GM10847 (cell line): Measurements from ENCODE around the gene RASSF3.

Source experiments
- POLR2A ChIP-seq: IDR thresholded peaks from 2 replicates; pipeline ENCODE4 v1.6.1; 2011; ENCODE audit not compliant: insufficient read length; ENCODE audit errors: extremely low read depth

The RASSF3 gene

DNA sequence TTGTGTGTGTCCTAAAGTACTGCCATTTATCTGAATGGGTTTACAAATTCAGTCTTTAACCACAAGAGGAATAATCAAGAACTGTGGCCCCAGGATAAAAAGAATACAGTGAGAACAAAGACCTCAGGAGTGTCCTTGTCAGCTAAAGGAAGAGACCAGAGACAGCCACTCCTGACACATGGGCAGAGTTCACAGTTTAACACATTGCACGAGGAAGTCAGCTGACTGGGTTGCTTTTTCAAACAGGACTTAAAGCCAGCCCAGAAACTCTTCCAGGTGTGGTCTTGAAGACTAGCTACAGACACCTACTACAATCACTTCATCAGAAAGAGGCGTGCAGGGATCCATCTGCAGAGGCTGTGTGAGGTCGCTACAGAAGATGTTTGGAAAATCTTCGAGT, 106.1 kb downstream of the RASSF3 start:
- no peak for TF ChIP-seq POLR2A

DNA sequence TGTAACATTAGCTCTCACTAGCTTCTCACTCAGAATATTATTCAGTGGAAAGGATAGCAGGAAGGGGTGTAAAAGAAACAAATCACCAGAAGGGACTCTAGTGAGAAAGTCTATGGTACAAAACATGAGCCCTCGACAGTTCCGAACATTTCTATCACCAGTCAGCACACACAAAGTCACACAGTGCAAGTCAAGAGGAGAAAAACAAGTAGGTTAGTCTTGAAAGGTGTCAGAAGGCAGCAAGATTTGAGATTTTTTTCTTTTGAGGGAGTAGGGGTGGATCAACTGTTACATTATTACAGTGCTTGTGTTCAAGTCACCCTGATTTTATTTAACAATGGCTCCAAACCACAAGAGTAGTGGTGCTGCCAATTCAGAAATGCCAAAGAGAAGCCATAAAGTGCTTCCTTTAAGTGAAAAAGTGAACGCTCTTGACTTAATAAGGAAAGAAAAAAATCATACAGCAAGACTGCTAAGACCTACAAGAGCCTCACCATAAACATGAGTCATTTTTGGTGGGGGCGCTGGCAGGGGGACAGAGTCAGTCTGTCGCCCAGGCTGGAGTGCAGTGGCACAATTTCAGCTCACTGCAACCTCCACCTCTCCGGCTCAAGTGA, 106.7 kb downstream of the RASSF3 start:
- TF ChIP-seq POLR2A, result no peak

DNA sequence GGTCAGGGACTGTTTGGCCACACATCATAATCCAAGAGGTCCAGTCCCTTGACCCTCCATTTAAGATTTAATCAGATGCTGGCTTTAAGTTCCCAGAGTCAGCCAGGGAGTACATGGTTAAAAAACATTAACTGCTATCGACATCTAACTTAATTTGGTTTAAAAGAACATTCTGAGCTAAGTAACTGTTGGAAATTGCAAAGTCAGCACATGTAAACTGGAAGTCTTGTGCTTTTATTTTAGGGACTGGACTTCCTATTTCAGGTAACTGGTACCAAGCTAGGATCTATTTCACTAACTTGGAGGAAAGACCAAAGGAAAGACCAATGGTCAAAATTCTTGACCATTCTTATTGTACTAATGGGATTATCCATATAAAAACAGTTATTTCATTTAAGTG, 108.4 kb downstream of the RASSF3 start:
- no peak for TF ChIP-seq POLR2A

DNA sequence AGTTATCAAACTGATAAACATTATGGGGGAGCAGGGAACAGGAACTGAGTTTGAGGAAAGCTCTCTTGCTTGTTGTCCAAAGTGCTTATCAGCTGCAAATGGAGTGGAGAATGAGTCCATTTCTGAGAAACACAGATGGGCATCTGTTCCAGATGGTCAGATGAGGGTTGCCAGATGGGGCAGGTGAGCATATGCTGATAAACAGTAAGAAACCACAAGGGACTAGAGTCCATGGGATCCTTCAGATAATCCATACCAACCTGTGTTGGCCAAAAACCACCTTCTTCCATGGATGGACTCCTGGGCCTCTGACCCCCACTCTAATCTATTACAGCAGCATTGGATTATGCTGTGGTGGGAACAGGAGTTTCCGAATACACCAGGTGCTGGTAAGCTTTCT, 110.6 kb downstream of the RASSF3 start:
- TF ChIP-seq POLR2A, result no peak

DNA sequence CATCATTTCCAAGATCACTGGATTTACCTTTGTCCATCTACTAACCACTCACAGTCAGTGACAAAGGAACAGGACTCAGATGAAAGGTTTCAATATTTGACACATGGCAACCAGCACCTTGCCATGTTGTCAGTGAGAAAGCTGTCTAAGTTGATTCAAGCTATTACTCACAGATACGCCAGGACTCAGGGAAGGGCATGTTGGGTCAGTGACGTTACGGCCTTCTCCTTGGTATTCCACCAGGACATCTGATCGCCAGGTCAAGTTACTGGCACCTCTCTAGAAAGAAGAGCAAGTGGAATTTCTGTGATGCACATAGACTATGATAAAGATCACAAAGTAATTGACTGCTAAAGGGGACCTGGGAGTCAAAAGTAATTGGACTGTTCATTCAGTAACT, 112.5 kb downstream of the RASSF3 start:
- no peak for TF ChIP-seq POLR2A

DNA sequence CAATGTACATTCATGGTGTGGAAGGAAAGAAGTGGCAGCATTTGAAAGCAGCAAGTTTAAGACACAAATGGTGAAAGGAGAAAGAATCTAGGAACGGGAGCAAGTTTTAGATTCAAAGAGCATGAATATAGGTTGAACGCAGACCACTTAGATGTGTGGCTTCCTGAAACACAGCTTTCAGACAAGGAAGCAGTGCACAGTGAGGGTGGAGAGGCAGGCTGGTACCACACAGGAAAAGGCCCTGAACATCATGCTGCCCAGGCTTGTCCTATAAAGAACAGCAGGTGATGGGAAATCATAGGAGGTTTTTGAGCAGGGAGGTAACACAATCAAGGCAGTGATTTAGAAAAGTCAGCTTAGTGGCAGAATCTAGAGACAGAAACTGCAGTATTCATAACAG, 113.3 kb downstream of the RASSF3 start:
- TF ChIP-seq POLR2A, result no peak

DNA sequence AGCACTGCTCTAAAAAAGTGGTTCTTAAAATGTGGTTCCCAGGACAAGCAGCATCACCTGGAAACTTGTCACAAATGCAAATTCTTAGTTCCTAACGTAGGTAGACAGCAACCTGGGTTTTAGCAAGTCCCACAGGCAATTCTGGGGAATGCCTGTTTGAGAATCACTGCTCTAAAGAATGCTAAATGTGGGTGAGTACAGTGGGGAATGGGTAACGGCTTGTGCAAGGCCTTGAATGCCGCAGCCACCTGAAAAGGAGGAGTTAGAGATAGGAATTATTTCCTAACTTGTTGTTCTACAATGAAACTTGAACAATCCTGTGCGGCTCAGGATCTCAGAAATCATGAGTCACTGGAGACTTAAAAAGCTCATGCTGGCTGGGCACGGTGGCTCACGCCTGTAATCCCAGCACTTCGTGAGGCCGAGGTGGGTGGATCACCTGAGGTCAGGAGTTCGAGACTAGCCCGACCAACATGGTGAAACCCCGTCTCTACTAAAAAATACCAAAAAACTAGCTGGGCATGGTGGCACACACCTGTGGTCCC, 114.0 kb downstream of the RASSF3 start:
- TF ChIP-seq POLR2A, result no peak

DNA sequence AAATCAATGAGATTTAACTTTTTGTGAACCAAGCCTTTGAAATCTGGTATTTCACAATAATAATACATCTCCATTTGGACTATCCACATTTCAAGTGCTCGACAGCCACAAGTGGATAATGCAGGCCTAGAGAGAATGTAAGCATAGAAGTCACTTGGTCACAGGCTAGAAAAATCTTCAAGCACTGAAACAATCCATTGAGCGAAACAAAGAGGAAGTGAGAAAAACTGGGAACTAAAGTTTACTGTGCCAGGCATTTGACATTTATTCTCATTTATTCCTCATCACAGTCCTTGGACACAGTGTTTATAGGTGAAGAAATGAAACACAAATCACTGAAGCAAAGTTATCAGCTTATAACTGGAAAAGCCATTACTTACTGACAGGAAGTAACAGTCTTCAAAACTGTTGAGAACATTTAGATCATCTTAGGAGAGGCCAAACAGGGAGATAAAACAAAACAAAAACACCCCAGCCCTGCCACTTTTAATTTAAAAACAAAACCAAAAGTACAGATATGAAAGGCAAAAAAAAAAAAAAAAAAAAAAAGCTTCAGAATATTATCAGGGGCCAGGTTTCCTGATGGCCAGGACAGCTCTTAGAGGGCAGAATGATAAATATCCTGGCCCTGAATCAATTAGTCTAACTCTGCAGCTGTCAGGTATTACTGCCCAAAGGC, 119.8 kb downstream of the RASSF3 start:
- TF ChIP-seq POLR2A, result no peak

DNA sequence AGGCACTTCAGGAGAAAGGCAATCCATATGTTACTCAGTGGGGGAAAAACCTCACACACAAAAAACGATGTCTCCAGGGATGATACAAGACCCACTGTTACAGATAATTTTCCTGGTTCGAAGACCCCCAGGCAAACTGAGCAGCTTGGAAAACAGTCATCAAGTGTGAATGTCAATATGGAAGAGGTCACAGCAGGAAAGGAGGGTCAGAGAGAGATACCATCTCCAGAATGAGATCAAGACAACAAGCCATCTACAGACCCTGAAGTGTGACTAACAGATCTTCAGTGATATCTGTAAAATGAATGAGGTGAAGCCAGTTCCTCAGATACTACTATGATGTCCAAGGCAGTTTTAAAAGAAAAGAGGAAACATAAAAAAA, 120.3 kb downstream of the RASSF3 start:
- TF ChIP-seq POLR2A, result no peak

DNA sequence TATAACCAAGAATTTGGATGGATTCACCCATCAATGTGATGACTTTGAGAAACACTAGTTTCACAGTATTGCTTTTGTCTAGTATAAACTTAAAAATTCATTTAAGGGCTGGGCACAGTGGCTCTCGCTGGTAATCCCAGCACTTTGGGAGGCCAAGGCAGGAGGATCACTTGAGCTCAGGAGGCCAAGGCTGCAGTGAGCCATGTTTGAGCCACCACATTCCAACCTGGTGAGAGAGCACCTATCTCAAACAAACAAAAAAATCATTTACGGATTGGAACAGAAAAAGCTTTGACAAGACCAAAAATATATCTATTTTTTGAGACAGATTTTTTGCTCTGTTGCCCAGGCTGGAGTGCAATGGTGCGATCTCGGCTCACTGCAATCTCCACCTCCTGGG, 121.4 kb downstream of the RASSF3 start:
- no peak for TF ChIP-seq POLR2A

DNA sequence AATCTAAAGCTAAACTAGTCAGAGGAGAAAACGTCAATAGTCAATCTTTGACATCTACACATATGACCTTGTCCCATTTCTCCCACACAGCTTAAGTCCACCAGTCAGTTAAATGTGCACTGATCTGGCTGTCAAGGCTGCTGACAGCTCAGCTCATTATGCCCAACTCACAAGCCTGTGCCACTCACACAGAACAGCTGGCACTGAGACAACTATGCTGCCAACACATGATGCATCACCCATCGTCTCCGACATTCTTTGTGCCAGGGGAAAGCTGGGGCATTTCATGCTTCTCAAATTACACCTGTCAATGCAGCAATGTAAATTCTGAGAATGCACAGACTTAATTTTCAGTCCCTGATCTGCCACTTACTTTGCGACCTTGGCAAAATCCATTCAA, 123.6 kb downstream of the RASSF3 start:
- TF ChIP-seq POLR2A, result no peak

DNA sequence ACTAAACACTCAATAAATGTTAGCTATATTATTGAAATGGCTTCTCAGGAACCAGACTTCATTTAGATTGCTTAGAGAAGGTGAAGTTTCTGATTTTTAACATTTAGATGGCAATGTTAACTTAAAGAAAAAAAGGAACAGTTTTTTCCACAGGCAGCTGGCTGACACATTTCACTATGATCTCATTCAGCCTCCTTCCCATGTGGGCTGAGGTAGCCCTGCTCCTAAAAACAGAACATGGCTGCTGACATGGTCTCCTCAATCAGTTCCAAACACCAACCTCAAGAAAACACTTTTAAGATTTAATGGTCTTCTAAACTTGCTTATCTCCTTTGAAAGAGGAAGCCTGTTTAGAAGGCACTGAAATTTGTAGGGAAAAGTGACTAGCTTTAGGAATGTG, 125.1 kb downstream of the RASSF3 start:
- TF ChIP-seq POLR2A, result no peak

DNA sequence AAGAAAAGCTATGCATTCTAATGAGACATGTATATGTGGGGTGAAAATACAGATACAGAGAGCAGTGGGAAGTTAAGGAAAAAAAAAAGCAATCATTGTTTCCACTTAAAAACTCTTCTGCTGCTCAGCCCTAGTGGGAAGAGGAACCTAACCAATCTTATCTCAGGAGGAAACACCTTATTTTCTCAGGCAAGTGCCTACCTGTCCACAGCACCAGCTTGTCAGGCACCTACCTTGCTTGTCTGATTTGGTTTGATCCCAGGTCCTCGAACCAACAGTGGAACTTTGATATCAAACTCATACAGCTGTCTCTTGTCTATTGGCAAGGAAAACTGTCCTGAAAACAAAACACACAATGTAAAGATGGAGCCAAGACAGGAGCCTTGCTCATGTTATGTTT, 126.5 kb downstream of the RASSF3 start:
- TF ChIP-seq POLR2A, result no peak

DNA sequence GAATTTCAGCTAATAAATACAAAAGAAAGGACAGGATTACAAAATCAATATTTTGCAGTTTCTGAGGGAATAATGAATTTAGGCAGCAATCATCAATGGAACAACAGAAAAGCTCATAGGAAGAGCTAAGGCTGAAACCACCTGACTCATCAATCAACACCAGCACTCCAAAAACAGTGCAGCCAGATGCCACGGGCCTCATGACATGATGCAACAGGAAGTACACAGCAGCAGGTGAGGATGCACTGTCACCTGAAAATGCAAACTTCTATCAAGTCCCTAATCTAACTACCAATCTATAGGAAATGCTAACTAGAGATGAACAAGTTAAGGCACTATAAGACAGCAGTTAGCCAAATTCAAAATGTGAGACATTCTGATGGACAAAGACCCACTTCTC, 127.2 kb downstream of the RASSF3 start:
- TF ChIP-seq POLR2A, result no peak

DNA sequence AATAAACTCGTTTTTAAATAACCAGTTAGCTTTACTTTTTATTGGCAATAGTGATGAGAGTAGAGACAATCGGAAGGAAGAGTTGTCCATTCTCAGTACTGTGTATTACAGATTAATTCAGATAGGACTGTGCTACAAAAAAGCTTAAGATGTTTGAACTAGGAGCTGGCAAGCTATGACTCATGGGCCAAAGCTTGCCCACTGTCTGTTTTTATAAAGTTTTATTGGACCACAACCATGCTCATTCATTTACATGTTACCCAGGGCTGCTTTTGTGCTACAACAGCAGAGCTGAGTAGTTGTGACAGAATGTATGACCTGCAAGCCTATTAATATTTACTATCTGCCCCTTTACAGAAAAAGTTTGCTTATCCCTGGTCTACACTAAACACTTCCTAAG, 129.5 kb downstream of the RASSF3 start:
- TF ChIP-seq POLR2A, result no peak

DNA sequence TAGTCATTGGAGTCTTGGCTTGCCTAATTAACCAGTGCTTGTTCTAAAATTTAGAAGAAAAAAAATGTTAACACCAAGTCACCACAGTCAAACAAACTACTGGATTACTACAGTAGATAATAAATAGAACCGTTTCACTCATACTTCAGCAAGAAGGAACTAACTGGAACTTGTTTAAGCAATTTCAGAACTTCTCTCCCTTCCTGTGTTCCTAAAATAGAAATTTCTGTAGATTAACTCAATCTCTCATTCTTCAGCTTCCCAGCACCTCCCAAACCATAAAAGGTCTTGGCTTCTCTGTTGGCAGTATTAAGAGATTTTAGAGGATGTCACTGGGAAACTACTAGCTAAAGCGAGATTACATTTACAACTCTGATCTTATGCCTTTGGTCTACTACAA, 130.4 kb downstream of the RASSF3 start:
- TF ChIP-seq POLR2A, result no peak

DNA sequence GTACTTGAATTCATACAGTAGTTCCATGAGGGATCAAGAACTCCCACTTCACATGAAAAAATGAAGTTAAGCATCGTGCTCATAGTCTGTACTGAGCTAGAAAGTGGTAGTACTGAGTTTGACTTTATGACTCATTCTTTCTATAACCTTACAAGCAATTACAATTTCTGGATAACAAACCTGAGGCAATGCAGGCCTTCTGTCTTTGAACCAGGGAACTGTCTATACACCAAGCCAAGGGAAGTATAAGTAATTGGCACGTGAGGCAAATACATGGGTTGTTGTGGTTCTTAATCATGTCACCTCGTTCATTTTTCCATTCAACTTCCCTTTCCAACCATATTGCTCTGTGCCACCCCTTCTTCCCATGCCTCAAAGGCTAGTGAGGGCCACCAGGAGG, 132.1 kb downstream of the RASSF3 start:
- TF ChIP-seq POLR2A, result no peak

DNA sequence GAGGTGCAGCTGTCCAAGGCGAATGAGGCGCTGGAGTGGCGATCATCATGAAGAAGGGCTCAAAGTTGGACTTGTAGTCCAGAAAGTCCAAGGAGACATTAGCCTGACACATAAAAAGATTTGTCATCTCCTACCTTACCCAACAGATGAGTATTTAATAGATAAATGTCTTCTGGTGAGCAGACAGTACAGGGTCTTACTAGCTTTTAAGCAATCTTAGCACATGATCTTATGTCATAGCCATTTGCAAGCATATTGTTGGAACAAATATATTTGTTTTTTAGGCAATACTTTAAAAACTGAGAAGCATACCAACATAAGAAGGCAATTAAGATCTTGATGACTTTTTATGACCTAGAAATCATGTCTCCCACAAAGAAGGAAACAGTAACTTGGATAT, 132.9 kb downstream of the RASSF3 start:
- TF ChIP-seq POLR2A, result no peak
